ENCODE results near the gene TMTC2.

Gene TMTC2

GRCh38 chr12:82923935-82924334 is 237.2 kb downstream of the TMTC2 start:
- TF ChIP-seq CEBPB (IDR thresholded peaks at IDR 0.05) (no peak), MAX (IDR thresholded peaks at IDR 0.05) (no peak), NFIC (IDR thresholded peaks at IDR 0.05) (no peak), CREB1 (IDR thresholded peaks at IDR 0.05; ENCODE audit: low read depth) (no peak), YY1 (IDR thresholded peaks at IDR 0.05; ENCODE audit: low read depth) (no peak), TAF1 (IDR thresholded peaks at IDR 0.05; ENCODE audit: low read depth) (no peak), REST (IDR thresholded peaks at IDR 0.05; ENCODE audit: low read depth) (no peak), EGR1 (IDR thresholded peaks at IDR 0.05) (no peak), TCF12 (IDR thresholded peaks at IDR 0.05; ENCODE audit: low read depth) (no peak), FOXM1 (IDR thresholded peaks at IDR 0.05; ENCODE audit: borderline replicate concordance, low read depth) (no peak), EP300 (IDR thresholded peaks at IDR 0.05; ENCODE audit: borderline replicate concordance) (no peak), RAD21 (IDR thresholded peaks at IDR 0.05; ENCODE audit: low read depth) (no peak), ZBTB7A (IDR thresholded peaks at IDR 0.05; ENCODE audit: low read depth) (no peak), USF1 (IDR thresholded peaks at IDR 0.05) (no peak), TEAD4 (IDR thresholded peaks at IDR 0.05) (no peak)

DNA sequence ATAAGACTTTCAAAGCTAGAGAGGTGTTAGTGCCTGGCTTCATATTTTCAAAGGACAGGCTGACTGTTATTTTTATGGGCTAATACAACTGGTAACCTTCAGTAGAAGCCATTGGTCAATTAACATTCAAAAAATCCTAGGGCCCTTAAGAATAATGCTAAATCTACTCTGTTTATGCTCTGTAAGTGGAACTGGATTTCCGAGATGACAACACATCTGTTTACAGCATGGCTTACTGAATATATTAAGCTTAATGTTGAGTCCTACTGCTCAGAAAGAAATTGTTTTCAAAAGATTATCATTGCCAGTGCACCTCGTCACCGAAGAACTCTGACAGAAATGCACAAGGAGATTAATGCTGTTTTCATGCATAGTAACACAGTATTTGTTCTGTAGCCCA is 239.9 kb downstream of the TMTC2 start:
- no peak for TF ChIP-seq EGR1 (IDR thresholded peaks at IDR 0.05)
- no peak for TF ChIP-seq TEAD4 (IDR thresholded peaks at IDR 0.05)
- TF ChIP-seq EP300 (IDR thresholded peaks at IDR 0.05; ENCODE audit: borderline replicate concordance), result no peak

GRCh38 chr12:82930301-82930700 is 243.6 kb downstream of the TMTC2 start:
- TF ChIP-seq EP300 (IDR thresholded peaks at IDR 0.05; ENCODE audit: borderline replicate concordance) (no peak), TCF12 (IDR thresholded peaks at IDR 0.05; ENCODE audit: low read depth) (no peak), TEAD4 (IDR thresholded peaks at IDR 0.05) (no peak), FOXM1 (IDR thresholded peaks at IDR 0.05; ENCODE audit: borderline replicate concordance, low read depth) (no peak)

DNA sequence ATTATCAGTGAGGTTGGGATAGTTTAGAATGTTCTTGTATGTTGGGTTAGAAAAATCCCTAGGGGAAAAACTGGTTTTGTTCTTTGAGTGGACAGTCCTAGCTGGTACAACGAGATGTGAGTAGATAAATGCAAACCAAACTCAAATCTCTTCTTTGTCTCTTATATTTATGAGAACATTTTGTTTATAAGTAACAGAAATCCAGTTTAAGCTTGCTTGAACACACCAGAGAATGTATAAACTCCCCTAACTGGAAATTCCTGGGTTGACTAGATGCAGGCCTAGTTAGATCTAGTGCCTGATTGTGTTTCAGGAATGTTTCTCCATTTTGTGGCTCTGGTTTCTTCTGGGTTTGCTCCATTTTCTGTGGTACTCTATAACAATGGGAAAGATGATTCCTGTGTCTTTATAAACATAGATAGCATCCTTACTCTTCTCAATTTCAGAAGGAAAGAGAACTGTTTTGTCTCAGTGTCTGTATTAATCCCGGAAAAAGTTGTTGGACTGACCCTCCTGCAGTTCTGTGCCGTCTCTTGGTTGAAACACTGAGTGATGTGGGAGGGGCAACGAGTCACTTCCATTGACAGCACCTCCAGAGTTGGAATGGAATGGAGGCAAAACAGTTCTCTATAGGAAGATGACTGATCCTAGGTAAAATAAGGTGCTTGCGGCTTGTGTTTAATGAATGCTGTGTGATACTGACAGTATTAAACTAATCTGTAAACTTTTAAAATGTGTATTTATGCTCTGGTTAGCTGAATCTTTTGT is 244.8 kb downstream of the TMTC2 start:
- TF ChIP-seq CEBPB (IDR thresholded peaks at IDR 0.05) (no peak), FOXM1 (IDR thresholded peaks at IDR 0.05; ENCODE audit: borderline replicate concordance, low read depth) (no peak), NFIC (IDR thresholded peaks at IDR 0.05) (no peak), EP300 (IDR thresholded peaks at IDR 0.05; ENCODE audit: borderline replicate concordance) (no peak), TAF1 (IDR thresholded peaks at IDR 0.05; ENCODE audit: low read depth) (no peak), CREB1 (IDR thresholded peaks at IDR 0.05; ENCODE audit: low read depth) (no peak), YY1 (IDR thresholded peaks at IDR 0.05; ENCODE audit: low read depth) (no peak), MAX (IDR thresholded peaks at IDR 0.05) (no peak), REST (IDR thresholded peaks at IDR 0.05; ENCODE audit: low read depth) (no peak), RAD21 (IDR thresholded peaks at IDR 0.05; ENCODE audit: low read depth) (no peak), ZBTB7A (IDR thresholded peaks at IDR 0.05; ENCODE audit: low read depth) (no peak), EGR1 (IDR thresholded peaks at IDR 0.05) (no peak), USF1 (IDR thresholded peaks at IDR 0.05) (no peak), TEAD4 (IDR thresholded peaks at IDR 0.05) (no peak), TCF12 (IDR thresholded peaks at IDR 0.05; ENCODE audit: low read depth) (no peak)

- no peak for TF ChIP-seq MAX (IDR thresholded peaks at IDR 0.05)
- TF ChIP-seq TEAD4 (IDR thresholded peaks at IDR 0.05), result no peak
- TF ChIP-seq TAF1 (IDR thresholded peaks at IDR 0.05; ENCODE audit: low read depth), result no peak
- TF ChIP-seq FOXM1 (IDR thresholded peaks at IDR 0.05; ENCODE audit: borderline replicate concordance, low read depth), result no peak
- TF ChIP-seq CREB1 (IDR thresholded peaks at IDR 0.05; ENCODE audit: low read depth), result no peak
Observed at GRCh38 chr12:82937151-82937550, 250.4 kb downstream of the TMTC2 start.

DNA sequence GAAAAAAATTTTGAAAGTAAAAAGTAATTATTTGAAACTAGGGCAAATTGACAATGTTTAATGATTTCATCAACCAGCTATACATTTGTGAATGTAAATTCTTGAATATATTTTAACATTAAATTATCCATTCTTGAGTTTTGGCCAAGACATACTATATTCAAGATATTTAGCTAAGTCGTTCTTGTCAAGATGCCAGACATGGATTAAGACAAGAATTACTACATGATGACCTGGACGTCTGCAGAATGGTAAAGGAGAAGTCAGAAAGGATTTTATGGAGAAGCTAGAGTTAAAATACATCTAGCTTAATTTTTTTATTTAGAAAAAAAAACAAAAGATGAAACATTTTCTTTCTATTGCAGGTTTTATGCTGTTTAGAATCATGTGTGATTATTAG is 255.8 kb downstream of the TMTC2 start:
- TF ChIP-seq CREB1 (IDR thresholded peaks at IDR 0.05; ENCODE audit: low read depth) (no peak), REST (IDR thresholded peaks at IDR 0.05; ENCODE audit: low read depth) (no peak), TCF12 (IDR thresholded peaks at IDR 0.05; ENCODE audit: low read depth) (no peak), EGR1 (IDR thresholded peaks at IDR 0.05) (no peak), TAF1 (IDR thresholded peaks at IDR 0.05; ENCODE audit: low read depth) (no peak), FOXM1 (IDR thresholded peaks at IDR 0.05; ENCODE audit: borderline replicate concordance, low read depth) (no peak), RAD21 (IDR thresholded peaks at IDR 0.05; ENCODE audit: low read depth) (no peak), MAX (IDR thresholded peaks at IDR 0.05) (no peak), YY1 (IDR thresholded peaks at IDR 0.05; ENCODE audit: low read depth) (no peak), CEBPB (IDR thresholded peaks at IDR 0.05) (no peak)
